Measurements from ENCODE around the gene SMARCB1.

DNA sequence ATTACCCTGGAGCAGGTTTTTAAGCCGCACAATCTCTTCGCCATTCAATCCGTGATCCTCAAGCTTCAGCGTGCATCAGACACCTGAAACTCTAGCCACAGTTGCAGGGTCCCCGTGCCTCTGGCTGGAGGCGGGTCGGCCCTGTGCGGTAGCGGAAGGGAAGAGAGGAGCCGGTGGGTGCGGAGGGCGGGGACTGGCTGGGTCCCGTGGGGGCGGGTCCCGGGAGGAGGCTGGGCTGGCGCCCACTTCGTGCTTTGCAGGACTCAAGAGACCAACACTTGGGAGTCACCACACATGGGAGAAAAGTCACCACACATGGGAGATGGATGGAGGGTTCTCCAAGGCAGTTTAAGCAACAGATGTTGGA, 23.2 kb upstream of the SMARCB1 start:
- TF ChIP-seq CTCF (IDR thresholded peaks at IDR 0.05) (no peak), POLR2AphosphoS5 (IDR thresholded peaks at IDR 0.05; ENCODE audit: insufficient read depth in 1 of 2, low read depth in 1 of 2) (no peak)
